Ishikawa (cell line): ENCODE data around the gene PTPRD.

ENCODE experiments used
- CEBPB ChIP-seq: IDR thresholded peaks from 2 replicates; pipeline ENCODE4 v1.6.1; 2012
- CREB1 ChIP-seq: IDR thresholded peaks from 2 replicates; pipeline ENCODE4 v1.6.1; 2012; ENCODE audit warnings: low read depth
- EGR1 ChIP-seq: IDR thresholded peaks from 2 replicates; pipeline ENCODE4 v1.6.1; 2012
- EP300 ChIP-seq: IDR thresholded peaks from 2 replicates; pipeline ENCODE4 v1.6.1; 2012; ENCODE audit warnings: borderline replicate concordance
- FOXM1 ChIP-seq: IDR thresholded peaks from 2 replicates; pipeline ENCODE4 v1.6.1; 2012; ENCODE audit warnings: low read depth, borderline replicate concordance
- NFIC ChIP-seq: IDR thresholded peaks from 2 replicates; pipeline ENCODE4 v1.6.1; 2012
- RAD21 ChIP-seq: IDR thresholded peaks from 2 replicates; pipeline ENCODE4 v1.6.1; 2012; ENCODE audit warnings: low read depth
- TAF1 ChIP-seq: IDR thresholded peaks from 2 replicates; pipeline ENCODE4 v1.6.1; 2012; ENCODE audit warnings: low read depth, mild to moderate bottlenecking
- TCF12 ChIP-seq: IDR thresholded peaks from 2 replicates; pipeline ENCODE4 v1.6.1; 2012; ENCODE audit warnings: low read depth
- TEAD4 ChIP-seq: IDR thresholded peaks from 2 replicates; pipeline ENCODE4 v1.6.1; 2012
- YY1 ChIP-seq: IDR thresholded peaks from 2 replicates; pipeline ENCODE4 v1.6.1; 2012; ENCODE audit warnings: low read depth
- ZBTB7A ChIP-seq: IDR thresholded peaks from 2 replicates; pipeline ENCODE4 v1.6.1; 2012; ENCODE audit warnings: low read depth
- TF ChIP-seq, protein P1 (sequence below): IDR thresholded peaks from 2 replicates; pipeline ENCODE4 v1.6.1; 2012
- TF ChIP-seq, protein P2 (sequence below): IDR thresholded peaks from 2 replicates; pipeline ENCODE4 v1.6.1; 2012
- TF ChIP-seq, protein P3 (sequence below): IDR thresholded peaks from 2 replicates; pipeline ENCODE4 v1.6.1; 2012; ENCODE audit warnings: low read depth, mild to moderate bottlenecking

PTPRD gene

DNA sequence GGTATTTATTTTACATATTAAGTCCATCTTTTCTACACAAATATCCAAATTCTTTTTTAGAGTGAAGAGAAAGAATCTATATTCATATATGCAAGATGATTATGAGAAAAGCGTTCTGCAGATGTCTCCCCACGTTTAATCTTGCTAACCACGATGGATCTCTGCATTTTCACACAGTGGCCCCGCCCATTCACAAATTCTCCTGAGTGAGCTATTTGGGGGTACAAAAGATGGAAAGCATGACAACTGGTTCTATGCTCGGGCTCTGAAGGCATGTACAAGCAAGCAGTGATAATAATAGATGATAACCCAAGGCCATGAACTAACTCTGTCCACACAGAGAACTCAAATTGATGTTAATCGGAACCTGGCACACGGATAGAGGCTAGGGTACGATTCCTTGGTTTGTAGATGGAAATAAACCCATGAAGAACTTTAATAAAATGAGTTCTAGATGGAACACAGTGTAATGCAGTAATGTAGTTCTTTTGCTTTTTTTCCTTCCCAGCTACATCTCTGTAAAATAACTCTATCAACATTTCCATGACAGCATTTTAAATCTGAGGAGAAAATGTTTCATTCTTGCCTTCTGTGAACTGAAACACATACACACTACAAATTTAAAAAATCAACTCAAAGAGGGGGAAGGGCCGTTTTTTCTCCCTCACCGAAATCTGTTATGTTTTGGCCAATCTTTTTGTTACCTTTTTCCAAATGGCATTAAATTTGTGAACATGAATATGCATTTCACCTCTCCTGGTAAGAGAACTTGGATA is 1961.5 kb downstream of the PTPRD start:
- TF ChIP-seq CEBPB (no peak), TEAD4 (no peak), NFIC (no peak), TAF1 (no peak), CREB1 (no peak), EP300 (no peak), ZBTB7A (no peak), EGR1 (no peak), TCF12 (no peak), RAD21 (no peak)
- TF ChIP-seq, protein P1, sequence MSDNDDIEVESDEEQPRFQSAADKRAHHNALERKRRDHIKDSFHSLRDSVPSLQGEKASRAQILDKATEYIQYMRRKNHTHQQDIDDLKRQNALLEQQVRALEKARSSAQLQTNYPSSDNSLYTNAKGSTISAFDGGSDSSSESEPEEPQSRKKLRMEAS, result no peak
- TF ChIP-seq, protein P2, sequence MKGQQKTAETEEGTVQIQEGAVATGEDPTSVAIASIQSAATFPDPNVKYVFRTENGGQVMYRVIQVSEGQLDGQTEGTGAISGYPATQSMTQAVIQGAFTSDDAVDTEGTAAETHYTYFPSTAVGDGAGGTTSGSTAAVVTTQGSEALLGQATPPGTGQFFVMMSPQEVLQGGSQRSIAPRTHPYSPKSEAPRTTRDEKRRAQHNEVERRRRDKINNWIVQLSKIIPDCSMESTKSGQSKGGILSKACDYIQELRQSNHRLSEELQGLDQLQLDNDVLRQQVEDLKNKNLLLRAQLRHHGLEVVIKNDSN, result no peak

DNA sequence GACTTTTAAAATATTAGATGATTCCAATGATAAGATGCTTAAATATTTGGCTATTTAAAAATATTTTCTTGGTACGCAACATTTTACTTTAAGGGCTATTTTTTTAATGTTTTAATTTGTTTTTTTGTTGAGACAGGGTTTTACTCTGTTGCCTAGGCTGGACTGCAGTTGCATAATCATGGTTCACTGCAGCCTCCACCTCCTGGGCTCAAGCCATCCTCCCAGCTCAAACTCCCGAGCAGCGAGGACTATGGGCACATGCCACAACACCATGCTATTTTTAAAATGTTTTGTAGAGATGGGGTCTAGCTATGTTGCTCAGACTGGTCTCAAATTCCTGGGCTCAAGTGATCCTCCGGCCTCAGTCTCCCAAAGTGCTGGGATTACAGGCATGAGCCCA is 1963.0 kb downstream of the PTPRD start:
- TF ChIP-seq TAF1 (no peak), NFIC (no peak), FOXM1 (no peak), CEBPB (no peak), CREB1 (no peak), YY1 (no peak), EP300 (no peak), ZBTB7A (no peak), TCF12 (no peak), TEAD4 (no peak), RAD21 (no peak), EGR1 (no peak)
- TF ChIP-seq, protein P1, result no peak
- TF ChIP-seq, protein P2, result no peak
- TF ChIP-seq, protein P3, sequence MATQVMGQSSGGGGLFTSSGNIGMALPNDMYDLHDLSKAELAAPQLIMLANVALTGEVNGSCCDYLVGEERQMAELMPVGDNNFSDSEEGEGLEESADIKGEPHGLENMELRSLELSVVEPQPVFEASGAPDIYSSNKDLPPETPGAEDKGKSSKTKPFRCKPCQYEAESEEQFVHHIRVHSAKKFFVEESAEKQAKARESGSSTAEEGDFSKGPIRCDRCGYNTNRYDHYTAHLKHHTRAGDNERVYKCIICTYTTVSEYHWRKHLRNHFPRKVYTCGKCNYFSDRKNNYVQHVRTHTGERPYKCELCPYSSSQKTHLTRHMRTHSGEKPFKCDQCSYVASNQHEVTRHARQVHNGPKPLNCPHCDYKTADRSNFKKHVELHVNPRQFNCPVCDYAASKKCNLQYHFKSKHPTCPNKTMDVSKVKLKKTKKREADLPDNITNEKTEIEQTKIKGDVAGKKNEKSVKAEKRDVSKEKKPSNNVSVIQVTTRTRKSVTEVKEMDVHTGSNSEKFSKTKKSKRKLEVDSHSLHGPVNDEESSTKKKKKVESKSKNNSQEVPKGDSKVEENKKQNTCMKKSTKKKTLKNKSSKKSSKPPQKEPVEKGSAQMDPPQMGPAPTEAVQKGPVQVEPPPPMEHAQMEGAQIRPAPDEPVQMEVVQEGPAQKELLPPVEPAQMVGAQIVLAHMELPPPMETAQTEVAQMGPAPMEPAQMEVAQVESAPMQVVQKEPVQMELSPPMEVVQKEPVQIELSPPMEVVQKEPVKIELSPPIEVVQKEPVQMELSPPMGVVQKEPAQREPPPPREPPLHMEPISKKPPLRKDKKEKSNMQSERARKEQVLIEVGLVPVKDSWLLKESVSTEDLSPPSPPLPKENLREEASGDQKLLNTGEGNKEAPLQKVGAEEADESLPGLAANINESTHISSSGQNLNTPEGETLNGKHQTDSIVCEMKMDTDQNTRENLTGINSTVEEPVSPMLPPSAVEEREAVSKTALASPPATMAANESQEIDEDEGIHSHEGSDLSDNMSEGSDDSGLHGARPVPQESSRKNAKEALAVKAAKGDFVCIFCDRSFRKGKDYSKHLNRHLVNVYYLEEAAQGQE, result no peak

DNA sequence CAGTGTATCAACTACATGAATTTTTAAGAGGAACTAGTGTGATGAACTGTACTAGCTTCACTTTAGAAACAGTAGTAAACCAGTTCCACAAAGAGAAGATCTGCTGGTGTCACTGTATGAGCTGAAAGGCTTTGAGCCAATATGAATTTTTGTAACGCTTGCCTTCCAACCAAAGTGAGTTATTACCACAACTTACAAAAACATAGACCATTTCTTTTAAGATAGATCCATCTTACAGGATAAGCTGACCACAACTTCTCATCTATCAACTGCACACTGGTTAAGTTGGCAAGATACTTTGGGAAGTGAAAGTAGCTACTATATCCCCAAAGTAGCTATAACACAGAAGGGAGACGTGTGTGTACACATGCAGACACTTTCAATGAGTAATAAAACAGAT is 1963.6 kb downstream of the PTPRD start:
- TF ChIP-seq RAD21 (no peak), FOXM1 (no peak), CEBPB (no peak), TAF1 (no peak), EGR1 (no peak), ZBTB7A (no peak)
- TF ChIP-seq, protein P1, result no peak
- TF ChIP-seq, protein P3, result no peak

DNA sequence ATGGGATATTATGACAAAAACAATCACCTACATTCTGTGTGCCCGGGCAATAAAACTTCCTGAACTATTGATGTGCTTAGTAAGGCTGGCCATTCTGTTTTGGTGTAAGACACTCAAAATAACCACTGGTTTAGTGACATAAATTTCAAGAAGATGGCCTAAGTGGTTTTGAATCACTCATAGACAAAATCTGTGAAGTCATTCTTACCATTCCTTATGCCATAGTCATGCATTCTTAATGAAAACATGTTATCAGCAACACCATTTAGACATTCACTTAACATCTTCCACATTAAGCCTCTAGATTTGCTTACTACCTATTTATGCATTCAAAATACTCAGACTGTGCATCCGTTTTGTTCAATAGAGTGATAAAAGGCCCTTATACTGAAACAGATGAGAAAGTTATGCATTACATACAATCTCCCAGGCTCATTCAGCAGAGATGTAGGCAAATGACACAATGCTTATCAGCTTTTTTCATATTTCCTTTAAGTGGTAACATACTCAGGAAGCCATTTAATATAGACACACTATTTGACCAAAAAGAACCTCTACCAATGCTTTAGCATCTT is 1964.4 kb downstream of the PTPRD start:
- TF ChIP-seq, protein P2, result no peak
- no peak for TF ChIP-seq EGR1
- TF ChIP-seq ZBTB7A, result no peak
- TF ChIP-seq RAD21, result no peak
- no peak for TF ChIP-seq CEBPB
- TF ChIP-seq, protein P3, result no peak
- no peak for TF ChIP-seq FOXM1
